Putamen (tissue), 1 donor: ENCODE results near the gene ALDH16A1.

ENCODE experiments used
- DNase-seq: peaks from one replicate; pipeline ENCODE4 v3.0.0-alpha.2; 2016; ENCODE audit warnings: low spot score

The ALDH16A1 gene

DNA sequence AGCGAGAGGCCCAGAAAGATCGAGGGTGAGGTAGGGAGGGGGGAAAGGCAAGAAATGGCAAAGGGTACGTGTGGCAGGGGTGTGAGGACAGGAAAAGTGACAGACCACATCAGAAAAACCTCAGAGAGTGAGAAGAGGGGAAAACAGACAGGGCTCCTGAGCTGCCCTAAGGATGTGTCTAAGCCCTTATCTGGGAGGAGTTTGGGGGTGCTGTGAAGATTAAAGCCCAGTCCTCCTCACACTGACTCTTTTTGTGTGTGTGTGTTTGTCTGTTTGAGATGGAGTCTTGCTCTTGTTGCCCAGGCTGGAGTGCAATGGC lies 29.1 kb upstream of the ALDH16A1 start:
- no peak for DNase-seq

DNA sequence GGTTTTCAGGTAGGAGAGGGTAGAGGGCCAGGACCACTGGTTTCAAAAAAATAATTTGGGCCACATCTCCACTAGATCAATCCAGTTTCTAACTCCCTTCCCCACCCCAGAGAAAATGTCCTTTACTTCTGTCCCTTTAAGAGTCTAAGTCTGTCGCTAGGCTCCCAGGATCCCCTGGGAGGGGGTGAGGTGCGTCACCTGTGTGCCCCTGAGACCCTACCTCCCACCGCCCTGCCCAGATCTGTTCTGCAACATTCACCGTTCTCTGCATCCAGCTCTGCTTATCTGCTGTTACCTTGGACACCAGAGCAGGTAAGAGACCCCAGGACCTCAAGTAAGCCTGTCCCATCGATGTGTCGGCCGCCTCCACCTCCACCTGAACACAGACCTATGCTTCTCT lies 27.8 kb upstream of the ALDH16A1 start, which contains the start of gene GFY:
TSS of gene GFY (plus strand) at position 211 of the 400 bp plus-strand sequence. CDS start 1,043 bp downstream, outside the sequence.
- no peak for DNase-seq

DNA sequence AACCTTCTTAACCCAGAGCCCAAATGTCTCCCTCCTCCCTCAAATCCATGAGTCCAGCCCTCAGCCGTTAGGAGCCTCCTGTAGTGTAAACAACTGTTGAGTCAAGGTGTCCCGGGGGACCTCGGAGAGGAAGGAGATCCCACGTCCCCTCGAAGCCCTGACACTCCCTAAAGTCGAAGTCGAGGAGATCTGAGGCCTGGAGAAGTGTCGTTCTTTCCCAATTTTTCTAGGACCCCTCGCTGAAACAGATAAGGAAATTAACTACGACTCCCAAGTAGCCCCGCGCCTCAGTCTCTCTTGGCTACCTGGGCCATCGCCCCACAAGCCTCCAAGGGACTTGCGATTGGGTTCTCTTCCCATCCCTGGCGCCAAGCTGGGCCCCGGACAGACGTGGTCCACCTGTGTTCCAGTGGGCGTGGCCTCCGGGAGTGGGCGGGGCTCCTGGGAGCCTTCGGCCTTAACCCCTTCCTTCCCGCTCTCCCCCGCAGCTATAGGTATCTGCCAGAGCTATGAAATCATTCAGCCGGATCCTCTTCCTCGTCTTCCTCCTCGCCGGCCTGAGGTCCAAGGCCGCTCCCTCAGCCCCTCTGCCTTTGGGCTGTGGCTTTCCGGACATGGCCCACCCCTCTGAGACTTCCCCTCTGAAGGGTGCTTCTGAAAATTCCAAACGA lies 27.0 kb upstream of the ALDH16A1 start:
- no peak for DNase-seq

DNA sequence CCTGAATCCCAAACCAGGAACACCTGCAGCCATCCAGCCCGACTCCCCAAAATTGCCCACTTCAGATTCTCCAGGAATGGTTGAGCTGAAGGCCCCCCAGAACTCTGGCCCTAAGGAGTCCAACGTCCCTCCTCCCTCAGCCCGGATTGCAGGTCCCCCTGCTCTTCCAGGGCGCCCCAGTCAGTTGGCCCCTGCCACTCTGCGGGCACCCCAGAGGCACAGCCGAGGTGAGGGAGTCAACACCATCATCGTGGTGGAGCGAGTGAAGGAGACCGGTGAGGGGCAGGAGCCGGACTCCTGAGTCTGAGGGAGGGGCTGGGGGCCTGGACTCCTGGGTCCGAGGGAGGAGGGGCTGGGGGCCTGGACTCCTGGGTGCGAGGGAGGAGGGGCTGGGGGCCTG lies 25.7 kb upstream of the ALDH16A1 start:
- DNase-seq: no peak

DNA sequence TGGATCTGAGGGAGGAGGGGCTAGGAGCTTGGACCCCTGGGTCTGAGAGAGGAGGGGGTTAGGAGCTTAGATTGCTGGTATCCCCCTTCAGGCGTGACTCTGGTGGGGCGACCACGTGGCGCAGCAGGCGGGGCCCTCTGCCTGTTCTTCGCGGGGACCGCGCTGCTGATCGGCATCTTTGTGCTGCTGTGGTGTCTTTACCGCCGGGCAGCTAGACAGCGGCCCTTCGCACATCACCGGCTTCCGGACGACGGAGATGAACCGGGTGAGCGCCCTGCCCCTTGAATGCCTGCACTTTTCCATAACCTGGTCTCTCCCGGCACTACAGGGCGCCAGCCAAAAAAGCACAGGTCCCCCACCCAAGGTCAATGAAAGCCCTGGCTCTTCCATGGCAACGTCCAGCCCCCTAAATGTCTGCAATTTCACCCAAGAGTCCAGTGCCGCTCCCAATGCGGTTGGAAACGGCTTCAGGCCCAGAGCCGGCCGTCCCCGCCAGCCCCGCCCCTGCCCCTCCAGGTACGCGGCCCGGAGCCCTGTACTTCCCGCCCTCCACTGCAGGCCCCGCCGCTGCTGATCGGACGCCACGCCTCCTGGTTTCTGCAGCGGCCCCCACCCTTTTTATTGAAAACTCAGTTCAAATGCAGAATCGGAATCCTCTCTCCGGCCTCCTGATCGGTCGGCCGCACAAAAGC lies 25.0 kb upstream of the ALDH16A1 start:
- DNase-seq: no peak

DNA sequence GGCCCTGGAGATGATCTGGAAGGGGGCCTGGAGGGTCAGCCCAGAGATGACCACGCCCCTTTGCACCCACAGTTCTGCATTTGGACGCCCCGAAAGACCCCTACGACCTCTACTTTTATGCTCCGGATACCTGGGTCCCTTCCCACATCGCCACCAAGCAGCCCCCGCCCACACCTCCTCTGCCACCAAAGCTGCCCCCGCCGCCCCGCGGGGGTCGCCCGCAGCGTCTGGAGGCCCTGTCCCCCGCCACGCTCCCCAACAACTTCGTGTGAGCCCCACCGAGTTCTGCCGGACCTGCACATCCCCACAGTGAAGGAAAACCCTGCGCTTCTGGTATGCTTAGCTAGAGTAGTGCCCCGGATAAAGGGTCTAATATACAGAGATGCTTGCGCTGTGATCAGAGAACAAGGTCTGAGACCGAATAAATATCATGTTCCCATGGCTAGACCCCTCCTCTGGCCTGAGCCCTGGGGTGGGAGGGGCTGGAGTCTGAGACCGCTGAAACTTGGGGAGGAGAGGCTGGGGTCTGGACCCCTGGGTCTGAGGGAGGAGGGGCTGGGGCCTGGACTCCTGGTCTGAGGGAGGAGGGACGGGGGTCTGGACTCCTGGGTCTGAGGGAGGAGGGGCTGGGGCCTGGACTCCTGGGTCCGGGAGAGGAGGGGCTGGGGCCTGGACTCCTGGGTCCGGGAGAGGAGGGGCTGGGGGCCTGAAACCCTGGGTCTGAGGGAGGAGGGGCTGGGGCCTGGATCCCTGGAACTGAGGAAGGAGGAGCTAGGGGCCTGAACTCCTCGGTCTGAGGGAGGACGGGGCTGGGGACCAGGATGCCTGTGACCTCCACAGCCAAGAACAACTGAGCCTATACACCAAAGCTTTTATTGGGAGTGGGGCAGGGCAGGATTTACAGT lies 24.2 kb upstream of the ALDH16A1 start:
- no peak for DNase-seq

DNA sequence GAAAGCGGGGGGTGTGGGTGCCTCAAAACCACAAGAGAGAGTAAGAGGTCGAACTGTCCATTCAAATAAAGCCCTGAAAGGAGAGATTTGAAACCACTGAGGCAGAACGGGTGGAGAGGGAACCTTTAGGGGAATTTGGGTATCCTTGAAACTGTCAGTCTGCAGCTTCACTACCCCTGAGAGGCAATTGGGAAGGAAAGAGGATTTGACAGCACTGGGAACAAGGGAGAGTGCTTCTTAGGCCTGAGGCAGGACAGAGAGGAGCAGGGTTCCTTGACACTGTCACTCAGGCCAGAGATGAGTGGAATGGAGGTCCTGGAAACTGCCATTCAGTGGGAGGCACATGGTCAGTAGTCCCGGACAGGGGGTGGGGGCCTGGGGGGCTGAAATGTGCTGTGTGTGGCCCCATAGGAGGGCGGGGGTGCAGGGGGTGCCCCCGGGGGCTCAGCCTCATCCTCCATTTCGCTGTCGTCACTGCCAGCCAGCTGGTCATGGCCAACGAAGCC lies 22.8 kb upstream of the ALDH16A1 start:
- no peak for DNase-seq

DNA sequence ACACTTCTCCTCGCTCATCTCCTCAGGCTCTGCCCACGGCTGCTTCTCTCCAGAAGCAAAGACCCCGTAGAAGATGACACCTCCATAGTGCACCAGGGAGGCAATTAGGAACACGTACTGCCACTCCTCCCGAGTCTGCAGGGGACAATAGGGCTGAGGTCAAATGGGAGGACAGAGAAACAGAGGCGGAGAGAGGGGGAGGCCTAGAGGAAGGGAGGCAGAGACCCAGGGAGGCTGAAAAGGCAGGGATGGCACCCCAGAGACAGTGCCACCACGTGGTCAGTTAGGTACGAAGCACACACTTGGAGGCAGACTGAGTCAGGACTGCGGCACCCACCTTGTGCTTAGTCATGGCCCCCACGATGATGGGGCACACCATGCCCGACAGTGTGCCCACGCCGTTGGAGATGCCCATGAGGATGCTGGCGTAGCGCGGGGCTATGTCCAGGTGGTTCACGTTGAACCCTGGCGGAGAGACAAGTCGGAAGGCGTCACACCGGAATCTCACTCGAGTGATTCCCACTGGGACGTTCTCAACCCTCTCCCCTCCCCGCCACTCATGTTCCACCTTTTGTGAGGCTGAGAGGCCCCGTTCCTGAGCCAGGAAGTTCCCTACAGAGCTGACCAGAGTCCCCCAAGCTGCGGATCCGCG lies 22.2 kb upstream of the ALDH16A1 start:
- no peak for DNase-seq

DNA sequence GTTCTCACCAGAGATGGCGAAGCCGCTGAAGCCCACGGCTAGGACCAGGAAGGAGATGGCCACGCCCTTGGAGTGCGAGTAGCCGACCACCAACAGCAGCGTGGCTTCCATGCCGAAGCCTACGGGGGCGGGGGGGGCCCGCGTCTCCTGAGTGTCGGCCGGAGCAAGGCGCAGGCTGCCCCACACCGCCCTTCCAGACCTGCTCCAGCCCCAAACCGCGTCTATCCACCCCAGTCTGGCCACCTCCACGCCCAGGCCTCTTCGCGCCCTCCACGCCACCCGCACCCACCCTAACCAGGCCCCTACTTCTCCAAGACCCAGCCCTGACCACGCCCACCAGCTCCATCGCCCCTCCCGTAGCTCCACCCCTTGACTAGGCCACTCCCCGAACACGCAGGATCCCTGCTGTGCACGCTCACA lies 21.7 kb upstream of the ALDH16A1 start:
- DNase-seq: no peak

DNA sequence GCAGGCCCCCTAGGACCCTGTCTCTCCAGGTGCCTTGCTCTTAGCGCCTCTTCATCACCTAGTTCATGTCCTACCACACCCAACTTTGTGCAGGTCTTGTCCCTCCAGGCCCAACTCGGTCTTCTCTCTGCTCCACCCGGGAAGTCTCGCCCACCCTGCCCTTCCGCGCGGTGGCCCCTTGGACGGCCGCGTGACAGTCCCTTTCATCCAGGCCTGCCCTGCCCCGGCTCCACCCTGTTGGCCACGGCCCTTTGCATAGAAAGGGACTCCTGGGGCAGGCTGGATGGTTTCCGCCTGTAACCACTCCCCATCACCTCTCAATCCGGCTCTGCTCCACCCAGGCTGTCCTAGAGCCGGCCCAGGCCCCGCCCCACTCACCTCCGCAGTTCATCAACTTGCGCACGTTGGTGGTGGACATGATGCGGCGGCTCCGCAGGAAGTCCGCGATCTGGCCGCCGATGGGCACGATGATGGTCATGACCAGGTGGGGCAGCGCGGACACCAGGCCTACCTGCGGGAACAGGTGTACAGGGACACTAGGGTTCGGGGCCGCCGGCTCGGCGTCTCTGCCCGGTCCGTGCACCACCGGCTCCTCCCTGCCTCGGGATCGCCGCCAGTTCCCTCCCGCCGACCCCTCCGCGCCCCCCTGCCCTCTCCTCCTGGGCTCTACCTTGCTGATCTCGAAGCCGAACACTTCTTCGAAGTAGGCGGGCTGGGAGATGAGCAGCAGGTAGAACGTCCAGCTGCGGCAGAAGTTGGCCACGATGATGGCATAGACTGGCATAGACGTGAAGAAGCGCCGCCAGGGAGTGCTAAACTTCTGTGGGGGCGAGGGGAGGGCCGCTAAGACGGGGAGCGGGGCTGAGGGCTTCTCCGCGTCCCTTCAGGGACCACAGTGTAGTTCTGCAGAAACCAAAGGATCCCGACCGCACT lies 20.6 kb upstream of the ALDH16A1 start:
- DNase-seq: no peak

DNA sequence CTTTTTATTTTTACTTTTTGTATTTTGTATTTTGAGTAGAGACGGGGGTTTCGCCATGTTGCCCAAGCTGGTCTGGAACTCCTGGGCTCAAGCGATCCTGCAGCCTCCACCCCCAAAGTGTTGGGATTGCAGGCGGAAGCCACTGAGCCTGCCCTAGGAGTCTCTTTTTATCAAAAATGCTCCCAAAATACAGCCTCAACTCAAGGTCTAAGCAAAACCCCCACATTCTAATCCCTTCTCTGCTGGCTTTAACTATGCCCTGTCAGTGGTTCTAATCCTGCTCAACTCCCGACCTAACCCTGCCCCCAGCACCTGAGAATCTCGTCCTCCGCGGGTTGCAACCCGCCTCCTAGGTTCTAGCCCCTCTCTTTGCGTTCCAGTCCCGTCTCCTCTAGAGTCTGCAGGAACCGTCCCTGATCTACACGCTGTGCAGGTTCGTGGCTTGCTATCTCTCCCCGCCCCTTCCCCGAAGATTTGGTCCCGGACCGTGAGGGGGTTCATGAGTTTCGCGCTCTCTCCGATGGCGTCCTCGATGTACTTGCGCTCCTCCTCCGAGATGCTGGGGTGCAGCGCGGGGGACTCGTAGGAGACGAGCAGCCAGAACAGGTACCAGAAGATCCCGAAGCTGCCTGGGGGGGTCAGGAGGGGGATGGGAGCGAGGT lies 19.7 kb upstream of the ALDH16A1 start:
- DNase-seq: no peak

DNA sequence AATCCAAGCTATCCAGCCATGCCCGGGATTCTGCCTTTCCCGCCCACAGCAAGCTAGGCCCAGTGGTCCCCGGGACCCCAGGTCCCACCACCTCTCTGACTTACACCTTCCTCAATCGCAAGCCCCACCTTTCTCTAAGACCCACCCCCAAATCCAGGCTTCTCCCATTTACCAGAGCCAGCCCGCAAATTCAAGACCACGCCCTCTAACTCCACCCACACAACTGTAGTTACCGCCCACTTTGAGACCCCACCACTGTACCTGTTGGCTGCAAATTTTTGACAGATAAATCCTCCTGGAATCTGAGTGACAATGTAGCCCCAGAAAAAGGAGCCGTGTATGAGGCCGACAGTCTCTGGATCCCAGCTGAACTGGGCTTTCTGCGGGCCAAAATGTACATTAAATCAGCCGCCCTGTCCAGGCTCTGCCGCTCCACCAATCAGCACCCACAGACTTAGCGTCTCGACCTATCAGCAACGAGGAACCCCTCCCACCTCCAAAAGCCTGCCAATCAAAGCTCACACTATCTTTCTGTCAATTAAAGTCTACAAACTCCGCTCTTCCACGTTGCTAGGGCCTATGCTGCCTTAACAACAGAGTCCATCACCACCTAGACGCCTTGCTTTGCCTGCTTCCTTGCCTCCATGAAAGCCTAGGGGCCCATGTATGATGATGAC lies 18.0 kb upstream of the ALDH16A1 start:
- DNase-seq: no peak

DNA sequence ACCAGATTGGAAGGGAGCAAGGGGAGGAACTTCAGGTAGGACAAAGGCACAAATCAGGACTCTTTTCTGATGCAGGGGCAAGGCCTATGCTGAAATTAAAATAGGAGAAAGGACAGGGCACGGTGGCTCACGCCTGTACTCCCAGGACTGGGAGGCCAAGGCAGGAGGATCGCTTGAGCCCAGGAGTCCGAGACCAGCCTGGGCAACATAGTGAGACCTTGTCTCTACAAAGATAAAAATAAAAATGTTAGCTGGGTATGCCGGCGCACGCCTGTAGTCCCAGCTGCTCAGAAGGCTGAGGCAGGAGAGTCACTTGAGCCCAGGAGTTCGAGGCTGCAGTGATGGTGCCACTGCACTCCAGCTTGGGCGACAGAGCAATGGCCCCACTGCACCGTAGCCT lies 17.4 kb upstream of the ALDH16A1 start:
- DNase-seq: no peak

DNA sequence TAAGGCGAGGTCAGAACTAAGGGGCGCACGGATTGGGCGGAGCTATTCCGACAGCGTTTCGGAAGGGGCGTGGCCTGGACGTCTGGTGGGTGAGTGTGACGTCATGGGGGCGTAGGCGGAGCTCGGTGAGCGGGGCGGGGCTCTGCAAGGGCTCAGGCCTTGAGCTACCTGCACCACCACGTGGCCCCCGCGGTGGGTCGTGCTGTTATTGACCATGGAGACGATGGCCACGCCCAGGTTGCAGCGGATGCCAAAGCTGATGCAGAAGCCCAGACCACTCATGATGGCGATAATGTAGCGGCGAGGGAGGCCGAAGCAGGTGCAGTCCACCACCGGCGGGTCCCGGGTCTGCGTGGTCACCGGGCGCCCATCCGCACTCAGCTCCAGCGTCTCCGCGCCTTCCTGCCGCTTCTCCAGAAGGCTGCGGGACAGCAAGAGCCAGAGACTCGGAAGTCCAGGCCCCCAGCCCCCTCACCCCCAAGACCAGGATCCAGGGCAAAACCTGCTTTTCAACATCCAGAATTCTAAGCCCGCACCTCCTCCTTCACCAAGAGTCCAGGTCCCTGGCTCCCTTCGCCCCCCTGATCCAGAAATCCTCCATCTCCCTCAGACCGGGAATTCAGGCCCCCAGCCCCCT lies 16.5 kb upstream of the ALDH16A1 start:
- no peak for DNase-seq

DNA sequence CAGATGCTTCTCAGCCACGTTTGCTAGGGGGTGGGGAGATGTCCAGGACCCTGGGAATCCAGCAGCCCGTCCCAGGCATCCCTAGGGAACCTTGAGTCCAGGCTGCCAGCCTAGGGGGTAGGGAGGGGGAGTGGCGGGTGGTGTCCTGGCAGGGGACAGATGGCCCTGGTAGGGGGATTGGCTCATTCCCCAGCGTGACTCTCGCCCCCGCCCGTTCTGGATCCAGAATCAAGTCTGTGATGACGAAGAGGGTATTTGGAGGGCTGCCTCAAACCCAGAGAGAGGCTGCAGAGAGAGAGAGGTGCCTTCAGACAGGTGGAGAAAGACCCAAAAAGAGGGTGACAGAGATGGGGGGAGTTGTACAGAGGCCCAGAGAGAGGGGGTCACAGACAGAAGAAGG lies 15.8 kb upstream of the ALDH16A1 start:
- no peak for DNase-seq

DNA sequence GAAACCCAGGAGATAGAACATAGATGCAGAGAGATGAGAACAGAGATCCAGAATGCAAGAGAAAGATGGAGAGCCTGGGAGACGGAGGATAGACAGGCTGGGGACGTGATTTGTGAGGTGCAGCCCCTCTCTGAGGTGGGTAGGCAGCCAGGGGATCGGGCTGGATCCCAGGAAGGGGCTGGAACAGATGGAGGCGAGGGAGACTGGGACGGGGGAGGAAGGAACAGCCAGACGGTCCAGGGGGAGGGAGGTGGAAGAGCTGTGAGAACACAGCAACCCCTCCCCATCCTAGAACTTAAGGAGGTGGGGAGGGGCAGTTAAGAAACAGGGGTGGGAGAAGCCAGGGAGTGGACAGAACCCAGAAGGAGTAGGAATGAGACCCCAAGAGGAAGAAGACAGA lies 14.8 kb upstream of the ALDH16A1 start:
- DNase-seq: no peak

DNA sequence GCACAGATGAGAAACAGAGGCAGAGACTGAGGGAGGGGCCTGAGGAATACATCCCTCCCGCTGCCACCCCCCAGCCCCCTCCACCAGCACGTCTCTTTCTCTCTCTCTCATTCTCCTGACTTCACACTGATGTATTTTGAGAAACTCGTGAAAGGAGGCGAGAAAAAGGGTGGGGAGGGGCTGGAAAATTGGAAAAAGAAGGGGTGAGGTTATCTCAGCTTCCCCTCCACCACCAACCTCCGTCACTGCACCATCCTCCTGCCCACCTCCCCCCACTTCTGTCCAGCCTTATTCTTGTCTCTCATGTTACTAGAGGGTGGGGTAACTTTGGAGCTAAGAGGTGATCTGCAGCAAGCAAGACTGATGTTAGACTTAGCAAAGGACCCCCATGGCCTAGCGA lies 13.2 kb upstream of the ALDH16A1 start:
- no peak for DNase-seq

DNA sequence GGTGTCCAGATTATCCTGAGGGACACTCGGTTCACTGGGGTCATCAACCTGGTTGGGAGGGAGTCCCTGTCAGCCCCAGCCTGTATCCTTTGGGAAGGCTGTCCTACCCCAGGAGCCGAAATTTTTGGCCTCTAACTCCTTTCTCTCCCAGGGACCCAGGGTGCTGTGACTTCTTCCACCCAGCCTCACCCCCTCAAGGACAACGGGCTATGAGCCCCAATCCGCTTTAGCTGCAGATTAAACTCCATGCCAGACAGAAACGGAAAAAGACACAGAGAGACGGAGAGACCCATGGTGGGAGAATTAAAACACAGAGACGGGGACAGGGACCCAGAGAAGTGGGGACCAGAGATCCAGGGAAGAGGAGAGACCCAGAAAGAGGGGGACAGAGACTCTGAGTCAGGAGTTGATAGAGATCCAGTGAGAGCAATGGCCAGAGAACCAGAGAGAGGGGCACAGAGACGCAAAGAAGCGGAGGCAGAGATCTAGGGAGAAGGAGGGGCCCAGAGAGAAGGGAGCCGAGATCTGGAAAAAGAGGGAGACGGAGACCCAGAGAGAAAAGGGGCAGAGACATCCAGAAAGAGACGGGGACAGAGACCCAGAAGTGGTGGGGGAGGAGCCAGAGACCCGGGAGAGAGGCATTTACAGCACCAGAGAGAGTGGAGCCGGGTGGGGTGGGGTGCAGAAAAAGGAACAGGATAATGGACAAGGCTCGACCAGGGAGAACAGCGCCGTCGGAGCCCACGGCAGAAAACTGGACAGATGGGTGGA lies 12.4 kb upstream of the ALDH16A1 start:
- no peak for DNase-seq
